AG04449 (cell line): ENCODE measurements around the gene COBL.

ENCODE experiments used
- CTCF ChIA-PET: fragments of 350-600 bp; formaldehyde crosslinking; extraction: SDS; loops from one replicate; lab custom pipeline; 2021; ENCODE audit warnings: antibody characterized with exemption; lab: Yijun Ruan, JAX
- POLR2A ChIA-PET: fragments of 400-600, 350-600 bp; formaldehyde crosslinking; extraction: SDS; loops from one replicate; lab custom pipeline; 2020; ENCODE audit warnings: antibody characterized with exemption, inconsistent platforms; lab: Yijun Ruan, JAX
- DNase-seq: peaks from one replicate; pipeline ENCODE4 v3.0.0-alpha.2; 2010; ENCODE audit warnings: low read depth, low spot score
- H3K4me3 ChIP-seq: 2 replicates; pipeline ENCODE4 v1.5.1; 2011; ENCODE audit warnings: low read depth, mild to moderate bottlenecking, control low read depth, low read length
- CTCF ChIP-seq: IDR thresholded peaks from one replicate; pipeline ENCODE4 v1.5.1; 2011; ENCODE audit warnings: mild to moderate bottlenecking, moderate library complexity, low read length, control low read depth, inconsistent platforms; ENCODE audit not compliant: insufficient read depth; ENCODE audit errors: missing control alignments

Gene COBL

DNA sequence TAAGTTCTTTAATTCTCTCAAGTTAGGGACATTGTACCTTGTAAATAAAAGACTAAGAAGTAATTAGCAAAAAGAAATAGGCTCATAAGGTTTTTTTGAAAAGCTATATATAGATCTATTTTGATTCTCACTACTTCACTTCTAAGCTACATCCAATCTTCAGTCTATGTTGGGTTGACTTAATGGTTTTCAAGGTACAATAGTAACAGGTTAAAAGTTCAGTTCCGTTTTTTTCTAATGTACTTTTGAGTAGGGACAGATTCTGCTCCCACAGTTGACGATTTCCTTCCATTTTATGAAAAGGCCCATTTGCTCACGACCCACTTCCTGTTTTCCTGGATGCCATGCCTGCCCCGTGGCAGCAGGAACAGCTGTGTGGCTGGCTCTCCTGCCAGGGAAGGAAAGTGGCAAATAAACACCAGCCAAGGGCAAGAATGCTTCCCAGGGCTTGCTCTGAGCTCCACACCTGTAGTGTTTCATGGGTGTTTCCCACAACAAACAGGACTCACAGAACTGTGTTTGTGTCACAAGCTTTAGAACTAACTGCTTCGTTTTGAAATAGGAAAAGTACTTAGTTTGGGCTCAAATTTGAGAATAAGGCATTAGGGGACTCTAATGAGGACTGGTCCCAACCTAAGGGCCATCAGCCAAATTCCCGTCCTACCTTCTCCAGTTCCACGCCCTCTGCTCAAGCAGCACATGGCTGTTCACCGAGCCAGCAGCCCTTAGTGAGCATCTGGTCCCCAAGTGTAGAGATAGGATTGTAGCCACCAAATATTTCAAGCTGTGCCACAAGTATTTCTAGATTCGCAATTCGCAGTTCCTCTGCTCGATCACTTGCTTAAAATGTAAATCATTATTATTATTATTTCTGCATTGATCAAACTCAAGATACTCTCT lies 240.7 kb downstream of the COBL start:
- POLR2A ChIA-PET: no interaction called here
- TF ChIP-seq CTCF: no peak
- CTCF ChIA-PET: interaction anchor here (2.1 kb wide), 1 partner anchor 8 kb away, joined by 21 read pairs; no protein-coding TSS in a partner anchor
- DNase-seq: no peak
- no peak overlapping the region for H3K4me3 ChIP-seq

DNA sequence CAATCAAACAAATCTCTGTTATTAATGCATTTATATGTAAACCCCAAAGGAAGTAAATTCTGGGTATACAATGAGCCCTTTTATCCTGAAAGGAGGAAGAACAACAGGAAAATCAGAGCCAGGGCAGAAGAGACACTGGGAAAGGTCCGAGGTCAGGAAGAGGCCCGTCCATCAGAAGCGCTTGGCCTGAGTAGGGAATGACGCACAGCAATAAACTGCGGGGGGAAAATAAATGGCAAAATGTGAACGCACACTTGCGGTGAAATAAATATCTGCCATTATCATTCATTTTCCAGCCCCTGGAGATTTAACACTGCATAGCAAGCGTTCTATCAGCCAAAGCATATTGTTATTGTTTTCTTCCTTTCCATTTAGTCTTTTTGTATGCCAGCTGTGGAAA lies 243.4 kb downstream of the COBL start:
- ChIA-PET POLR2A (no interaction called here), CTCF (no interaction called here)
- H3K4me3 ChIP-seq: no peak overlapping the region
- no peak for TF ChIP-seq CTCF
- DNase-seq: no peak

DNA sequence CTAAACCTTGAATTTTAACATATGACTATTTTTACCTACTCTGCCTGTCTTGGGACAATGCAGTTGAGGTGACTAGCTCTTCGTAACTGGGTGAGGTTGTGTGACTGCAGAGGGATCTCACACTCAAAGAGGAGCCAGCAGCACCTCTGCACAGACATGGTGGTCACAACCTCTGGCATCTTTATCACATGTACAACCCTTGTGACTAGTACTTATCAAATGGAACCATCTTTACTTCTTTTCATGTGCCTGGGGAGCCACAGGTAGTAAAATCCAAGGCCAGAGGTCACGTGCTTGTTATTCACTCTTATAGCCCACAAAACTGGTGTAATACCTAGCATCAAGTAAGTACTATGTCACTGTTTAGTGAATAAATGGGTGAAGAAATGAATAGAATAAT lies 244.3 kb downstream of the COBL start:
- H3K4me3 ChIP-seq: no peak overlapping the region
- CTCF ChIA-PET: interaction anchor here (0.8 to 1.6 kb wide), 4 partner anchors 28 to 89 kb away, joined by 3 to 6 read pairs (median 4); no protein-coding TSS in a partner anchor
- no peak for DNase-seq
- TF ChIP-seq CTCF: no peak
- POLR2A ChIA-PET: no interaction called here

DNA sequence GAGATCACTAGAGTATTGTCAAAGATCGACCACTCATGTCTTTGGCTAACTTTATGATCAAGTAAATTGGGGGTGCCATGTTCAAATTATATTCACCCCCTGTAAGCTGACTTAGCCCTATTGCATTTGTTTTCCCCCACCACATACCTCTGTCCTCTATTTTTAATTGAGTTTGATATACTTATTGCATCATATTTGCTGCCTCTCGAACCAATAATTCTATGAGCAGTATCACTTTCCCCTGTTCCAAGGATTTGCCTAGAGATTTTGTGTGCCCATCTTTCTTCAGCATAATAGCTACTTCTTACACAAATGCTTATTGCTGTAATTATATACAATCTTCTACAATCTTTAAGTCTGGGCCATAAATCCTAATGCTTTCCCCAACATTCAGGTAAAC lies 245.2 kb downstream of the COBL start:
- DNase-seq: no peak
- no peak overlapping the region for H3K4me3 ChIP-seq
- POLR2A ChIA-PET: no interaction called here
- CTCF ChIA-PET: interaction anchor here (0.8 to 1.9 kb wide), 7 partner anchors 13 to 603 kb away, joined by 3 to 9 read pairs (median 4); no protein-coding TSS in a partner anchor
- no peak for TF ChIP-seq CTCF

- no peak overlapping the region for H3K4me3 ChIP-seq
- TF ChIP-seq CTCF: no peak
- ChIA-PET CTCF (interaction anchor here (1.0 to 2.9 kb wide), 7 partner anchors 9 to 602 kb away, joined by 3 to 16 read pairs (median 4); no protein-coding TSS in a partner anchor), POLR2A (interaction anchor here (0.9 kb wide), 1 partner anchor 52 kb away, joined by 3 read pairs; no protein-coding TSS in a partner anchor)
- peak; percentile 10 for DNase-seq
Measured at GRCh38 chr7:51070151-51070550, 246.5 kb downstream of the COBL start.
